ENCODE data around the gene AUTS2.

The AUTS2 gene

DNA sequence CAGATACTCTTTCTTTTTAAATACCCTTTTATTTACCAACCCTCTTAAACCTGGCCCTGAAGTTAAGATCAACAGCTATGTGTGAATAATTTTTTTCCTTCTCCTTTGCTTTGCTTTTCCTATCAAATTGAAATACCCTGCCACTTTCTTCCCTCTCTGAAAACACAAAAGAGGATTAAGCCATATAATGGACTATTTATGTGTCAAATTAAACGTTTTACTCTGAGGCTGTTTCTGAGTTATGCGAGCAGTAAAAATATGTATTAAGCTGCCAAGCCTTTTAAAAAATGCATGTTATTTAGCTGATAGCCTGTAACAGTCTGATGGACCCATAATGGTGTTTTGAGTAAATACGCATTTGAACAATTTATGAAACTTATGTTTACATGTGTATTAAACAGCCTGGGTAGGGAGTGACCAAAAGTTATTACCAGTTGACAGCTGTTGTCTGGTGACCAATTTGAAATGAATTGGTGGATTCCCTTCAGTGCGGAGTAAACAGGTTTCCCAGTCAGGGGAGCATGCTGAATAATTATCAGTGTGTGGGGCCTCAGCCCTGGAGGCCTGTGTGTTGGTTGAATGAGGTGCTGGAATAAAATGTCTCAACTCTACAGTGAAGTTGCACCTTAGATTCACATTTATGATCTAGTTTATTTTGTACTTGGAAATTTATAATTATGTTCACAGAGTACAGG, 89.6 kb downstream of the AUTS2 start:
- DNase-seq (ENCODE audit: low read depth): no peak

DNA sequence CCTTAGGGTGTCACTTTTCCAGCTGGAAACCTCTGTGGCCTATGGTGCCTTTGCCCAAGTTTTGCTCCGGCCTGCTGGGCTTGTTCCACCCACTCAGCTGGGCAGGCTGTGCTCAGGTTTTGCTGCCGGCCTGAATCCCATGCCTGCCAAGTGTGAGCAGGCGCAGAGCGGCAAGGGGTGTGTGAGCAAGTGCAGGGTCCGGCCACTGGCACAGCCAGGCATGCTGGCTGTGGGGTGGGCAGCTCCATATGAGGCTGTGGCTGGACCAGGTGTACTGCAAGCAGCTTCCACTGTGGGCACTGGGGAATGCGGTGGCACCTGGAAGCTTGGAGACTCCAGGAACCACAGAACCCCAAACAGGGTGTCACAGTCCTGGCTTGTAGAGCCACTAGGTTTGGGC, 92.1 kb downstream of the AUTS2 start:
- no peak for DNase-seq (ENCODE audit: low read depth)

DNA sequence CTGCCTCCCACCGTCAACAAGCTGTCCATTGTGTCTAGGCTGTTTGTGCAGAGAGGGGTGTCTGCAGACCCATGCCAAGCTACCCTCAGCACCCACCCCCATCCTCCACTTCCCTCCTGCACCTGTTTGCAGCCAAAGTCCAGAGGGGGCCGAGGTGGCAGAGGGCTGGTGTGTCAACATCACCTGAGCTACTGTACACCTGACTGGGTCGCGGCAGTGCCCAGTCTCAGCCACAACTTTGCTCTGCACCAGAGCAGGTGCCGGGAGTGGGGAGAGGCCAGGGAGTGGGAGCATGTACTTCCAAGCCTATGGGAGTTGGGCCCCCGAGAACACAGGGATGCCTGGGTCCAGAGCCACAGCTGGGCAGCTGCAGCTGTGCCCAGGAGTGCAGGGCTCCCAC, 93.1 kb downstream of the AUTS2 start:
- no peak for DNase-seq (ENCODE audit: low read depth)

DNA sequence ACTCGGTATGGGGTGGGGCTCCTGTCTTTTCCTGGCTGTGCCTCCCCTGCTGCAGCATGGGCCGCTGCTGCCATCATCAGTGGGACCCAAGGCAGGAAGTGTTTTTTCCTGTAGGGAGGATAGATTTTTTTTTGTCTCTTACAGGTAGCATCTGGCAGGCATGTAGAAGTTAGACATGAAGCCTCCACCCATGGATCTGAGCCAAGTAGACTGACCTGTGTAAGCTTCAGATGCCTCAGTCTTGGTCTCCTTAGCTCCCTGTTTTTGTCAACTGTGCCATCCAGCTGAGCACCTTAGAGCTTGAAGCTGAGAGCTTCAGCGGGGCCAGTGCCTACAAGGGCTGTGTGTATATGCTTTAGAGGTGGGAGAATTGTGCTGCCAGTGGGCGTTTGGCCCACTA, 93.5 kb downstream of the AUTS2 start:
- DNase-seq (ENCODE audit: low read depth): no peak

DNA sequence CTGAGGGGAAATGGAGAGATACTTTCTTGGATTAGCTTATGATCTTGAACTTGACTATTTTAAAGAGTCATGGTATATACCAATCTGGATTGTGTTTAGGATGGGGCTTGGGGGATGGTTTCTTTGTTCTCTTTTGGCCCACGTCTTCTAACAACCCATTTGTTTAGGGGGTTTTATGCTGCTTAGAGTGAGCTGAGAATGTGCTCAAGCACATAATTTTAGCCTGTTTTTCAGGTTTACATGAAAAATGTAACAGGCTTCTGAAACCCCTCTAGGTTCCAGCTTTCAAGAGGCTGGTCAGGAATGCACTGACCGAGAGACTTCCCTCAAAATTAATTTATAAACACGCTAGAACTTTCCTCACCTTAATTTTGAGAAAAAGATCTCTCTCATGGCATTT, 94.3 kb downstream of the AUTS2 start:
- no peak for DNase-seq (ENCODE audit: low read depth)

DNA sequence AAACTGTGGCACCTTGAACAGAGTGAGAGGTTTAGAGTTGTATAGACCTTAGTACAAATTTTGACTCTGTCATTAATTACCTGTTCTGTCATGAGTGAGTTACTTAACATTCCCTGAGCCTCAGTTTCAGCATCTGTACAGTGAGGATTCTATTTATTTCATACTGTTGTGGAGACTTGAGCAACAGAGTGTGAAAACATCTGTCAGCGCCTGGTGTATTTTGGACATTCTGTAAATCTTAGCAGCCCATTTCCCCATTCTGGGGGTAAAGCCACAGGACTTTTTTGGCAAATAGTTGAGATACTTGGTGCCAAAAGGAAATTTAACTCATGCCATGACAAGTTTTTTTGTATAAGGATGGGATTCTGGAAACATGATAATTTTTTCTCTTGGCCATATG, 94.8 kb downstream of the AUTS2 start:
- DNase-seq (ENCODE audit: low read depth): no peak

DNA sequence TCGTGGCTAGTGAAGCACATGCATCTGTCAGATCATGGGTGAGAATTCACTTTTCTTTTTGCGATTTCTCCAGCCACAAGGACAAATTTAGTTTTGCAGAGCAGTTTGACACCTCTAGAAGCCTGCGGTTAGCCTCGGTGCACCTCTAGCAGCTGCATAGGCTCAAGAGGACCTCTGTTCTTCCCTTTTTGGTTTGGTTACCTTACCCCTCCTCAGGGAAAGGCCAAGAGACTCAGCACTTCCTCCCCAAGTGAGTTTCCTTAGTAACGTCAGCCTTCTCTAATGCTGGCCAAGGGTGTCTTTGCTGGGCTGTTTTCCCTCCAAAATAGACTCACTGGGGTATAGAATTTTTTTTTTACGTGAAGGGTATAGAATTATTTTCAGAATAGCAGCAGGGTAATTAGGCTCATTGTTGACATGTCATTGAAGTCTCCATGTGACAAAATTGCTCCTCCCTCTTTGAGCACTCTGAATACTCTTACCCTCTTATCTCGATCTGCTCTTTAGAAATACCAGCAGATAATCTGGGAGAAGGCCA, 97.8 kb downstream of the AUTS2 start:
- DNase-seq (ENCODE audit: low read depth): no peak

DNA sequence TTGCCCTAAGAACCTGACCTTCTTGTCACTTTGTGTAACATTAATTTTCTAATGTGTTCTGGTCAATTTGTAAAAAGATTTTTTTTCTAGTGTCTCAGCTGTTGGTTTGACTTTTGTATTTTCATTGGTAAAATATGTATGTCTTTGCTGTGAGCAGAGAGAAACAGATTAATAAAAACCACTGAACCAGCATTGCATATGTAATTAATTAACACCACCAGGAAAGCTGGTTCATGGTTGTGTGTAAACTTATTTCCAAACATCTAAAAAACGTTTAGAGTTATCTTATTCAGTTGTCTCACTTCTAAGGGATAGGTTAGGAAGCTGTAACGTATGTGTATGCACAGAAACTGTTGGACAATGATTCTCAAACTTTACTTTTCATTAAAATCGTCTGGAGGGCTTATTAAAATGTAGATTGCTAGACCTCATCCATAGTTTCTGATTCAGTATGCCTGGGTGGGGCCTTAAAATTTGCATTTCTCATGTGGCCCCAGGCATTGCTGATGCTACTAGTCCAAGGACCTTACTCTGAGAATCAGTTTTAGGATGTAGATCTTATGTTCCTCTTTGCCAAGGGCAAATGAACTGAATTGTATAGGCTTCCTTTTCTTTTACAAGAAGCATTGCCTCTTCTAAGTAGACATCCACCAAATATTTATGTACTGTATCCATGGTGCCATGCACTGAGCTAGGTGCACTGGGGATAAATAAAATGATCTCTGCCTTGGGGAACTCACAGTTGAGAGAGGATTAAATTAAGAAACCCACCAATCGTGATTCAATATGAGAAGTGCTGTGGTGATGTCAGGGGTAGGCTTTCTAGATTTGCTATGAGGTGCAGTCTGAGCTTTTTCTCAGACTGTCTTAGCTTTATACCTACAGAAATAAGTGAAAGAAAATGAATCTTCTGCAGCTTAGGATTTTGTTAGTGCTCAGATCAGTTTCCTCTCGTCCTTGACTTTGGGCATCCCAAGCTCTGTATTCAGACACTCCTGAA, 98.7 kb downstream of the AUTS2 start:
- DNase-seq (ENCODE audit: low read depth): no peak

DNA sequence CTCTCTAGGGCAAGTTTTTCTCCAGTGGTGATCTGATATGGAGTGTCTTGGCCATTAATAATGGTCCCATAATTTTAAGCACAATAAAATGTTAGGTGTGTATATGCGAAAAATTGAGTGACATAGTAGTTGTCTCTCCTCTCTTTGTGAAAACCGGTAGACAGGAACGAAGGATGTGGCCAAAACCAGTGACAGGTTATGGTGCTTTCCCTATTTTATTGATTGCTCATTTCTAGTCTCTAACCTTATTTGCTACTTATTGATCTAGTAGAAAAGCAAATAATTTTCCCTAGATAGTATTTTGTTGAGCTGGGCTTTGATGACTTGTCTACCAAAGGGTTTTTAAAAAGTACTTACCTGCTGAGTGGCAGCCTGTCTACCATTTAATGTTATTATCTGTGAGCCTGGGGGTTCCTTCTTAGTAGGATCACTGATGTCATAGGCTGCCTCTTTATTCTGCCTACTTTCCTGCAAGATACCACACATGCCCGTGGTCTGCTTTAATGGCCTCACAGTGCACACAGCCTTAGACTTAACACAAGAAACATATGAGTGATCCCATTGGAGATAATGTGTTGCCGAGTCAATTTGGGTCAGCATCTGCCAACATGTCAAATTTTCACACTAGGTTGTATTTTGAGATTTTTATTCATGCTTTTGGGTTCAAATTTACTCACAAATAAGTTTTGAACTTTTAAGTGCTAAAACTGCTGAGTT, 100.0 kb downstream of the AUTS2 start:
- no peak for DNase-seq (ENCODE audit: low read depth)

DNA sequence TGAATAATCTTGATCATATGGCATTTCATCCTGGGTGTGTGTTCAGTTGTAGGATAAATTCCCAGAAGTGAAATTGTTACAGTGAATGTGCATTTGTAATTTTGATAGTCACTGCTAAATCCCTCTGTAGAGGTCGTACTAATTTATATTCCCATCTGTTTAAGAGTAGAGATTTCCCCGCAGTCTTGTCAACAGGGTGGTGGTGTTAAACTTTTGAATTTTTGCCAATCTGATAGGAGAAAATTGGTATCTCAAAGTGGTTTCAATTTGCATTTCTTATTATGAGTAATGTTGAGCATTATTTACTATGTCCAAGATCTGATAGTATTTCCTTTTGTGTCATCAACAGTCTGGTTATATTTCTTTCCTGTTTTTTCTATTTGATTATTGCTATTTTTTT, 101.7 kb downstream of the AUTS2 start:
- DNase-seq (ENCODE audit: low read depth): no peak

DNA sequence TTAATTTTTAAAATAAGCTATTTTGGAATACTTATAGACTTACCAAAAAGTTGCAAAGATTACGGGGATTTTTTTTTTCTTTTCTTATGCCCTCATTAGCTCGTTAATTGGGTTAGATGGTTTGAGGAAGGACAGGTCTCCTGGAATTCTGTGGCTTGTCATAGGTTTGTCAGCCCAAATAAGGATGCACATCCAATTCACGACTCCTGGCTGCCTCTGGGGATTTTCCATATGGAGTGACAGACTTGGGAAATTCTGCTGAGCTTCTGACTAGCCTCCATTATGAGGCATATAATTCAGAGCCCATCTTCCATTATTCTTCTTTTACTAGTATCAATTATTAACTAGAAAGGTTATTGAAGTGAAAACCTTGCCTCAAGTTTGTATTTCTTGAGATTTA, 102.1 kb downstream of the AUTS2 start:
- no peak for DNase-seq (ENCODE audit: low read depth)

DNA sequence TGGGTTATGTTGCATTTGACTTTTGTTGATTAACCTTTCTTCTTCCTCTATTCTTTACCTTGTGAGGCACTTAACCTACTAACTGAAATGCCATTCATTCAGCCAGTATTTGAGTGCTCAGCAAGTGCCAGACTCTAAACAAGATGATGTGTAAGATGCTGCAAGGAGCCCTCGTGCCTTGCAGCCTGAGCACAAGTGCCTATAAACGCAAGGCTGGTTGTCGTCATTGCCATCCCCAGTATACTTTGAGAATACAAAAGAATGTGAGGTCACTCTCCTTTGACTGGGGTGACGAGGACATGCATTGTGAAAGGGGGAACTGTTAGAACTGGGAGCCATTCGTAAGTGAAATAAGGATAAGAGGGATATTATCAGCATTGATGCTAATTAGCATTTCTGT, 103.0 kb downstream of the AUTS2 start:
- DNase-seq (ENCODE audit: low read depth): no peak

DNA sequence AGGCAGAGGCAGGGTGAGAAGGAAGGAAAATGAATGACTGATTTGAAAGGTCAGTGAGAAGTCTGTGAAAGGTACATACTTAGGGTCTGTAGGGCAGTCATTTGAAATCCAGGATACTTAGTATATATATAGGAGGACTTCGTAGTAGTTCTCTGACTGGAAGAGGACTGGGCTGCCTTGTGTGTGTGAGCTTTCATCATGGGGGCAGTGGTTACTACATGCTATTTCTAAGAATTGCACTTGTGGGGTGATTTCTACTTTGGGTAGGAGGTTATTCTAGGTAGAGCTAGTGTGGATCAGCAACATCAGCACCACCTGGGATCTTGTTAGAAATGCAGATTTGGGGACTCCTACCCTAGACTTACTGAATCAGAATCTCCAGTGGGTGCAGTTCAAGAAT, 104.1 kb downstream of the AUTS2 start:
- DNase-seq (ENCODE audit: low read depth): no peak

DNA sequence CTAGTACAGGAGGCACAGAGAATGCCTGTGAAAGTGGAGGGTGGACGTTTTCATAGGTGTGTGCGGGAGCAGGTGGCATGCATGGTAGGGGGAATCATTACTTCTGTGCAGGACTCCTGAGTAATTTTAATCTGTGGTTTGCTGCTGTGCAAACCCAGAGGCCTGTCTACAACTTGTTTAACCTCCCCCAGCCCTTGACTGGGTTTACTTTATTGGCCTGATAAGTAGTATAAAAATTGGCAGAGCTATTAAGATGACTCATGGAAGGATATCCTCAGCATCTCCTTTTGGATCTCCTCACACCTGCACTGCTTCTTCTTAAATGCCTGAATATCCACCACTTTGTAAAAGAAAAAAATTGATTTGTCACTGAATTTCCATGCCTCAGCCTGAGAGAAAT, 104.8 kb downstream of the AUTS2 start:
- no peak for DNase-seq (ENCODE audit: low read depth)

DNA sequence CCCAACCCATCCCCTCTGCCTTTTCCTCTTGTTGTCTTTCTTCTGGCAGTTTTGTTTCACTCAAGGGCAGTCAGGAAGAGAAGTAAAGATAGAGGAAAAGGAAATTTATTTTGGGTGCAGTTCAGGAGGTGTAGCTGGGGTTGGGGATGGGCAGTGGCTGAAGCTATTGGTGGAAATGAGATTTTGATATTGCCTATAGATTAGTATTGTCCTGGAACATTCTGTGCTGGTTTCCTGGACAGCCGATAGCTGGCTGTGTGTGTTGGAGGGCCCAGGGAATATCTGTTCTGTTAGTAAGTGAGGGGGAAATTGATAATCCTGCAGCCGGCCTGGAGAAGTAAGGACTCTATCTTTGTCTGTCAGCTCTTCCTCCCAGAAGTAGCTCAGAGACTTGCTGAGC, 107.8 kb downstream of the AUTS2 start:
- DNase-seq (ENCODE audit: low read depth): no peak

DNA sequence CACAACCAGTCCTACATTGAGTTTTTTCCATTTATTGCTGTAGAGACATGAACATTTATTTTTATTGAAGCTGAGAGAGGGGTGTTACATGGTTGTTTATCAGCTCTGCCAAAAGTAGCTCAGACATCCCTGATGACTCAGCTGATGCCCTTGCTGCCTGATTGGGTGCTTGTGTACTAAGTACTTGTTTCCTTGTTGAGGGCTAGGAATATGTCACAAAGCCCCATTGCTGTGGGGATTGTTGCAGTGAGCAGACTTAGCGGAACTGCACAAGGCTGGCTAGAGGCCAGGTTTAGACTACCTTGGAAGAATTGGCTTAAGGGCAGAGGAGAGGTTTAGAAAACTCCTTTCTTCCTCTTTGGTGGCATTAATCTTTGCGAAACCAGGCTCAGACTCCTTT, 110.6 kb downstream of the AUTS2 start:
- no peak for DNase-seq (ENCODE audit: low read depth)

DNA sequence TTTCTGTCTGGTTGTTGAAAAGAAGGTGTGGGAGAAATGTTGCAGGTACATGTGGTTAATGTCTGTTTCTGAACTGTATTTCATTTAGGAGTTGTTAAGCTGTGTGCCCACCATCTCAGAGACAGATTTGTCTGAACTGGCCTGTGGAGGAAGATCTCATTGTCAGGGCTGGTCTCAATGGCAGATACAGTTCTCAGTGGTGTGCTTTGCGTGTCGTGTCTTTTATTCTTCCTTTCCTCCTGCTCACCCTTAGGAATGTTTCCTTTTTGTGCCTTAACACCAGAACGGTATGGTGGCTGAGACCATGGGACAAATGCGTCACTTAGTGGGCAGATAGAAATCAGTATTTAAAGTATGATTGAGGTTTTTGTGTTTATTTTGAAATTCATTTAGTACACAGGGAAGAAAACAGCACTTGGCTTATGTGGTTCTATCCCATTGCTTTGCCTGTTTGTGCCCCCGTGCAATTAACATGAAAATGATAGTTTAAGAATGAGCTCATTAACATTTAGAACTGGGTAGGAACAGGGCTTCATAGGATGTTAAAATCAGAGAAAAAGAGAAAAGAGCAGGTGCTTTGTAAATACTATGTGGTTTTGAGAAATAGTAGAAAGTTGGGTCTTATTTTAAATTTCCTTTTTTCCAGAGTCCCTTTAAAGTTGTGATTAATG, 112.6 kb downstream of the AUTS2 start:
- DNase-seq (ENCODE audit: low read depth): no peak

DNA sequence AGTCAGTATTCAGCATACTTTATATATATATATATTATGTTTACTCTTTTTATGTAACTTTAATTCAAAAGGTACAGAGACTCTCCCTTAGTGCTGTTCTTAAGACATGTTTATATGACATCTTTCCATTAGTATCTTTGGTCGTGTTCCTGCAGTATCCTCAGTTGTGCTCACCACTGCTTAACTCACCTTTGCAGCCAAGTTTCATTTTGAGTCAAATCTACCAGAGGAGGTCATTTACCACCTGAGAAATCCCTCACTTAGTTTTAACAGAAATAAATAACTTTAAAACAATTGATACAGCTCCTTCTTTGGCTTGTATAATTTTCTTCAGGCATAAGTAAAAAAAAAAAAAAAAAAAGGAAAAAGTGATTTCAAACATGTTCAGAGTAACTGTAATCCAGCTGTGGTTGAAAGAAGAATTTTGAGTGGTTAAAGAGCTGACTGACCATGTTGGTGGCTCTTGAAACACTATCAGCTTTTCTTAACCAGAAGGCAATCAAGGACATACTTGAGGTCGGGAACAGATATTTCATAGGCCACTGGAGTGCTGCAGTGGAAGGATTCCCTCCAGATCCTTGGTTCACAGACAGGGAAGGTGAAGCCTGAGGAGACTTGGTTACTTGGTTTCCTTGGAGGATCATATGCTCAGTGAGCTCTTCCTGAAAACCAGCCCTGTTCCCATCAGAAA, 116.8 kb downstream of the AUTS2 start:
- DNase-seq (ENCODE audit: low read depth): no peak

DNA sequence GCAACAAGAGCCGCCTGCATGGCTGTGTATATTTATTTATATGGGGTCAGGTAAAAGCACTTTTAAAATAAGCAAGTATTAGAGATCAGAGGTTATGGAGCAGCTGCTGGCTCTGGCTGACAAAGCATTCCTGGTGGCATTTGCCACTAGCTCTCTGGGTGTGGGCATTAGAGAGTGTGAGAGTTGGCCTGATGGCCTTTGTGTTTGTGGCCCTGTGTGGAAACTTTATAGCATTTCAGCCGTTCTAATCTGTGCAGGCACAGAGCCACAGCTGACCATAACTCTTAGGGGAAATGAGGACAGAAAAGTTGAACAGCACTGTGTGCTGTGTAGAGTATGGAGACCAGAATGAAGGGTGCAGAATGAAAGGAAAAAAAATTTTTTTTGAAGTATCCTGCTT, 118.9 kb downstream of the AUTS2 start:
- no peak for DNase-seq (ENCODE audit: low read depth)

DNA sequence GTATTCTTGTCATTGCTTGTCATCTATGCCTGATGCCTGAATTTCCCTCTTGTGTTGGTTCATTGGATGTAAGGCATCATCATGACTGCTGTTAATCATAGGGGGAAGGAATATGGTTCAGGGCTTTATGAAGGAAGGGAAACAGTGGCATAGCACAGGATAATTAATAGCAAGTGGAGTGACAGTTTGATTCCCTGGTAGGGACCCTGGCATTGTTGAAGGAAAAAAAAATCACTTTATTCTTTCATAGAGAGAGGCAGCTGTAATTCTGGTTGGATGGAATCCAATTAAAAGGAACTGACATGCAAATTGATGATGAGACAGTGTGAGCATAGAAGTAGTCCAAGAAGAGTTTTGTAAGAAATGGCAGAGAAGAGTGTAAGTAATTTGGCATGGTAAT, 121.4 kb downstream of the AUTS2 start:
- no peak for DNase-seq (ENCODE audit: low read depth)

DNA sequence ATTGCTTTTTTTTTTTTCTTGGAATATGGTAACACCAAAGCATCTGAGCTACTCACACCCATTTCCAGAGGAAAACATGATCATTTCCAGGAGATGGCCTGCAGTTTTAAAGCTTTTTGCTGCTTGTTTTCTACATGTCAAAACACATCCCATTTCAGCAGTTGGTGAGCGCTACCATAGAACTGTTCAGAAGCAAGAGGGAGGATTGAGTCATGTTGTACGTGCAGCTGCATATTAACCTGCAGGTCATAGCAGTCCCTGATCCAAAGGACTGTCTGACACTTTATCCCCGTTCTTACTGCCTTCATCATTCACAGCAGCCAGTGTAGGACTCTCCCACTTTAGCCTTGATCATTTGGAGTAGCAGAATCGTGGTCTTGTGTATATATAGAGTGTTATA, 124.6 kb downstream of the AUTS2 start:
- no peak for DNase-seq (ENCODE audit: low read depth)
